Measurements from ENCODE around the gene CCDC91.
"Not testable (repeated sequence)": the region's sequence is repeated elsewhere in the genome, so short reads cannot be mapped to it uniquely, and the experiment has no call there.

The CCDC91 gene

GRCh38 chr12:28186500-28186899 is 3.8 kb upstream of the CCDC91 start:
- DNase-seq = no peak

- no peak for DNase-seq
These were observed 404 bp upstream of the CCDC91 start for GRCh38 chr12:28189784-28190320.

GRCh38 chr12:28191051-28192048 is 1.1 kb downstream of the CCDC91 start:
- no peak for DNase-seq

- no peak for DNase-seq
These were observed 1.9 kb downstream of the CCDC91 start for GRCh38 chr12:28192125-28192524.

GRCh38 chr12:28194621-28195020 is 4.4 kb downstream of the CCDC91 start:
- DNase-seq = not testable (repeated sequence)

GRCh38 chr12:28201136-28201535 is 10.9 kb downstream of the CCDC91 start:
- not testable (repeated sequence) for DNase-seq

GRCh38 chr12:28202374-28203130 is 12.3 kb downstream of the CCDC91 start:
- no peak for DNase-seq

- no peak for DNase-seq
These were observed 19.5 kb downstream of the CCDC91 start for GRCh38 chr12:28209782-28210181.

GRCh38 chr12:28212182-28212581 is 21.9 kb downstream of the CCDC91 start:
- DNase-seq = no peak

GRCh38 chr12:28215021-28215420 is 24.8 kb downstream of the CCDC91 start:
- no peak for DNase-seq

- no peak for DNase-seq
These were observed 25.8 kb downstream of the CCDC91 start for GRCh38 chr12:28216016-28216415.

GRCh38 chr12:28217805-28218204 is 27.5 kb downstream of the CCDC91 start:
- DNase-seq = no peak

GRCh38 chr12:28218875-28219274 is 28.6 kb downstream of the CCDC91 start:
- DNase-seq = no peak

GRCh38 chr12:28219827-28220226 is 29.6 kb downstream of the CCDC91 start:
- no peak for DNase-seq

- peak in 1 of 2 donors; percentile 43 for DNase-seq
These were observed 31.9 kb downstream of the CCDC91 start for GRCh38 chr12:28222081-28222700.

GRCh38 chr12:28223025-28223554 is 32.8 kb downstream of the CCDC91 start:
- DNase-seq = no peak

- DNase-seq = no peak
These were observed 33.6 kb downstream of the CCDC91 start for GRCh38 chr12:28223858-28224257.

- DNase-seq = no peak
These were observed 36.4 kb downstream of the CCDC91 start for GRCh38 chr12:28226705-28227104.

GRCh38 chr12:28227251-28227650 is 37.0 kb downstream of the CCDC91 start:
- DNase-seq = peak in 1 of 2 donors; percentile 11

GRCh38 chr12:28231248-28231647 is 41.0 kb downstream of the CCDC91 start:
- DNase-seq = no peak

- DNase-seq = no peak
These were observed 42.1 kb downstream of the CCDC91 start for GRCh38 chr12:28232211-28232928.

- DNase-seq = no peak
These were observed 44.2 kb downstream of the CCDC91 start for GRCh38 chr12:28234444-28234843.

Data from inflammatory macrophage (primary cell).